Calu3 (cell line): ENCODE measurements around the gene ECSIT. TPM values are rescaled to one million over a fixed set of nuclear protein-coding genes. Genes with fewer than 3 reads are reported as not detected.

Source experiments
- Bru-seq: library from RNA; stranded (reverse); fragments of 400-500 nt; gene quantifications from one replicate; lab custom pipeline; 2021; lab: Mats Ljungman, UMichigan
- BruChase-seq, 2 experiments: library from RNA; stranded (reverse); fragments of 400-500 nt; gene quantifications; one replicate each; lab custom pipeline; 2021; lab: Mats Ljungman, UMichigan
- BruUV-seq: library from RNA; stranded (reverse); fragments of 400-500 nt; replicated peaks from 2 replicates; lab custom pipeline; 2021; lab: Mats Ljungman, UMichigan
- CTCF ChIA-PET: fragments of 300-600 bp; sonication (Branson Sonifier 250); formaldehyde crosslinking; loops from one replicate; lab custom pipeline; 2022; ENCODE audit warnings: antibody characterized with exemption; lab: Charles Lee
- DNase-seq: peaks from one replicate; pipeline ENCODE4 v3.0.0; 2022
- H3K27ac Mint-ChIP-seq: one replicate; pipeline ENCODE4 v1.8.0; 2022; ENCODE audit warnings: mixed read lengths; ENCODE audit not compliant: unreplicated experiment
- H3K27me3 Mint-ChIP-seq: one replicate; pipeline ENCODE4 v1.8.0; 2022; ENCODE audit warnings: mixed read lengths; ENCODE audit not compliant: unreplicated experiment
- H3K36me3 Mint-ChIP-seq: one replicate; pipeline ENCODE4 v1.8.0; 2022; ENCODE audit warnings: mild to moderate bottlenecking, moderate library complexity, mixed read lengths; ENCODE audit not compliant: insufficient read depth, unreplicated experiment
- H3K4me1 Mint-ChIP-seq: one replicate; pipeline ENCODE4 v1.8.0; 2022; ENCODE audit warnings: mild to moderate bottlenecking, low read depth, mixed read lengths; ENCODE audit not compliant: unreplicated experiment
- H3K4me3 Mint-ChIP-seq: one replicate; pipeline ENCODE4 v1.8.0; 2022; ENCODE audit warnings: mild to moderate bottlenecking, low read depth, moderate library complexity, mixed read lengths; ENCODE audit not compliant: unreplicated experiment
- H3K9me3 Mint-ChIP-seq: one replicate; pipeline ENCODE4 v1.8.0; 2022; ENCODE audit warnings: low read depth, mixed read lengths; ENCODE audit not compliant: unreplicated experiment
- intact Hi-C: fragments of 100-400 bp; cut with micrococcal nuclease; formaldehyde crosslinking; loops from one replicate; pipeline ENCODE4 v1.10.0; 2022; ENCODE audit not compliant: unreplicated experiment
- long read RNA-seq: library from polyadenylated mRNA; stranded (forward); transcript quantifications from one replicate; pipeline ENCODE4 v2.0.0, GENCODE V29; 2022
- total RNA-seq: library from RNA; stranded (reverse); gene quantifications from 2 replicates; pipeline ENCODE4 v1.2.3, GENCODE V29; 2022
- TF ChIP-seq, protein P1 (sequence below): fragments of 200-600 bp; IDR thresholded peaks from one replicate; pipeline ENCODE4 v1.8.0; 2022; ENCODE audit warnings: antibody characterized with exemption; ENCODE audit not compliant: unreplicated experiment

The ECSIT gene, protein sequence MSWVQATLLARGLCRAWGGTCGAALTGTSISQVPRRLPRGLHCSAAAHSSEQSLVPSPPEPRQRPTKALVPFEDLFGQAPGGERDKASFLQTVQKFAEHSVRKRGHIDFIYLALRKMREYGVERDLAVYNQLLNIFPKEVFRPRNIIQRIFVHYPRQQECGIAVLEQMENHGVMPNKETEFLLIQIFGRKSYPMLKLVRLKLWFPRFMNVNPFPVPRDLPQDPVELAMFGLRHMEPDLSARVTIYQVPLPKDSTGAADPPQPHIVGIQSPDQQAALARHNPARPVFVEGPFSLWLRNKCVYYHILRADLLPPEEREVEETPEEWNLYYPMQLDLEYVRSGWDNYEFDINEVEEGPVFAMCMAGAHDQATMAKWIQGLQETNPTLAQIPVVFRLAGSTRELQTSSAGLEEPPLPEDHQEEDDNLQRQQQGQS
- 19.3 and 22.1 TPM in 2 replicates for total RNA-seq
- Bru-seq, nascent RNA = percentile 53 among the genes with signal in this experiment
- BruChase-seq, experiment 1, labeled RNA remaining after a 6-hour chase = percentile 59 among the genes with signal in this experiment
- percentile 52 among the genes with signal in this experiment for BruChase-seq, experiment 2, labeled RNA remaining after a 2-hour chase
- long read RNA-seq, transcript ECSIT-202 (8 exons, 1,700 nt) = major isoform, 32 of 44 reads
- long read RNA-seq, partial matches to known transcripts = 2 of 44 reads
- long read RNA-seq, other reads (novel, unspliced or antisense) = 9 of 44 reads

GRCh38 chr19:11528551-11529341 is at the start of gene ECSIT:
Gene ECSIT, minus strand, starts transcription at chr19:11529134. Its CDS starts 9,964 bp downstream, at chr19:11519170.
- Mint-ChIP-seq H3K36me3 (peaks cover 27% of the 10 kb centered on the region), H3K4me3 (peak within 1 kb of the TSS; percentile 97), H3K27me3 (no peaks in the 10 kb centered on the region), H3K9me3 (no peaks in the 10 kb centered on the region), H3K4me1 (peaks cover 15% of the 10 kb centered on the region), H3K27ac (peak within 1 kb of the TSS; percentile 81)
- CTCF ChIA-PET = interaction anchor here (1.0 kb wide), 1 partner anchor 147 kb away, joined by 4 read pairs; no protein-coding TSS in a partner anchor
- TF ChIP-seq, protein P1, sequence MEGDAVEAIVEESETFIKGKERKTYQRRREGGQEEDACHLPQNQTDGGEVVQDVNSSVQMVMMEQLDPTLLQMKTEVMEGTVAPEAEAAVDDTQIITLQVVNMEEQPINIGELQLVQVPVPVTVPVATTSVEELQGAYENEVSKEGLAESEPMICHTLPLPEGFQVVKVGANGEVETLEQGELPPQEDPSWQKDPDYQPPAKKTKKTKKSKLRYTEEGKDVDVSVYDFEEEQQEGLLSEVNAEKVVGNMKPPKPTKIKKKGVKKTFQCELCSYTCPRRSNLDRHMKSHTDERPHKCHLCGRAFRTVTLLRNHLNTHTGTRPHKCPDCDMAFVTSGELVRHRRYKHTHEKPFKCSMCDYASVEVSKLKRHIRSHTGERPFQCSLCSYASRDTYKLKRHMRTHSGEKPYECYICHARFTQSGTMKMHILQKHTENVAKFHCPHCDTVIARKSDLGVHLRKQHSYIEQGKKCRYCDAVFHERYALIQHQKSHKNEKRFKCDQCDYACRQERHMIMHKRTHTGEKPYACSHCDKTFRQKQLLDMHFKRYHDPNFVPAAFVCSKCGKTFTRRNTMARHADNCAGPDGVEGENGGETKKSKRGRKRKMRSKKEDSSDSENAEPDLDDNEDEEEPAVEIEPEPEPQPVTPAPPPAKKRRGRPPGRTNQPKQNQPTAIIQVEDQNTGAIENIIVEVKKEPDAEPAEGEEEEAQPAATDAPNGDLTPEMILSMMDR = no peak
- DNase-seq = peak; percentile 93
- intact Hi-C loops = no loop called here
- no TSS peak for BruUV-seq

GRCh38 chr19:11577451-11578257 is 48.7 kb upstream of the ECSIT start, which contains the start of gene ACP5:
Gene ACP5, minus strand, starts transcription at chr19:11577645. Its CDS starts 328 bp downstream, at chr19:11577317.
- DNase-seq = no peak
- no TSS peak for BruUV-seq

GRCh38 chr19:11576227-11576626 is 47.3 kb upstream of the ECSIT start:
- Mint-ChIP-seq H3K27me3 (no peaks in the 10 kb centered on the region), H3K36me3 (no peaks in the 10 kb centered on the region), H3K4me3 (no peak overlapping the region), H3K9me3 (no peaks in the 10 kb centered on the region), H3K27ac (no peak overlapping the region), H3K4me1 (no peaks in the 10 kb centered on the region)
- TF ChIP-seq, protein P1 = no peak
- BruUV-seq = no TSS peak
- intact Hi-C loops = loop anchor here (1.0 kb wide), 1 partner anchor 16 kb away; no protein-coding TSS in a partner anchor
- no peak for DNase-seq
- CTCF ChIA-PET = interaction anchor here (0.6 kb wide), 1 partner anchor 107 kb away, joined by 4 read pairs; no protein-coding TSS in a partner anchor

More at GRCh38 chr19:11577451-11578257, 48.7 kb upstream of the ECSIT start, which contains the start of gene ACP5:
- TF ChIP-seq, protein P1 = no peak
- Mint-ChIP-seq H3K9me3 (no peaks in the 10 kb centered on the region), H3K4me3 (no peak within 1 kb of the TSS), H3K36me3 (no peaks in the 10 kb centered on the region), H3K27ac (no peak within 1 kb of the TSS), H3K4me1 (no peaks in the 10 kb centered on the region), H3K27me3 (no peaks in the 10 kb centered on the region)
- intact Hi-C loops = no loop called here
- CTCF ChIA-PET = no interaction called here
